K562 (cell line): ENCODE measurements around the gene RBMS1. TPM values are rescaled to one million over a fixed set of nuclear protein-coding genes. Genes with fewer than 3 reads are reported as not detected.

Experiments used
- ATAC-seq: fragments of 200-7000 bp; cut with Tn5 transposase; 3 replicates; pipeline ENCODE4 v1.9.1; 2020; ENCODE audit warnings: moderate library complexity
- BruUV-seq: library from RNA; stranded (reverse); fragments of 400-500 nt; replicated peaks from 2 replicates; lab custom pipeline; 2021; lab: Mats Ljungman, UMichigan
- CTCF ChIA-PET: fragments of 300-600 bp; formaldehyde crosslinking; extraction: SDS; loops from one replicate; lab custom pipeline; 2021; ENCODE audit warnings: low intra/inter-chr PET ratio; lab: Yijun Ruan, JAX
- POLR2A ChIA-PET: fragments of 300-600, 350-650 bp; sonication (Branson Sonifier 250); formaldehyde crosslinking; extraction: SDS; loops from one replicate; lab custom pipeline; 2021; ENCODE audit warnings: antibody characterized with exemption, inconsistent platforms; lab: Yijun Ruan, JAX
- DNase-seq, 4 experiments: peaks; one replicate each; pipeline versions ENCODE4 v3.0.0 to v3.0.0-alpha.2; 2011 to 2018; ENCODE audit warnings: low spot score in 3 of 4, mixed read lengths in 3 of 4; ENCODE audit errors: extremely low read depth in 1 of 4
- FAIRE-seq: peaks from 2 replicates; lab custom pipeline; 2011; peaks lifted over from hg19 to GRCh38; lab: Jason Lieb, UNC
- H2AFZ ChIP-seq: 2 replicates; pipeline ENCODE4 v1.6.0; 2011; ENCODE audit warnings: low read depth, low read length, control low read depth, inconsistent platforms
- H3K27ac ChIP-seq: fragments of 200-600 bp; 3 replicates; pipeline ENCODE4 v1.8.0; 2011; ENCODE audit warnings: low read depth, mild to moderate bottlenecking, control low read depth, inconsistent platforms, low read length, moderate library complexity, mixed read lengths; ENCODE audit errors: extremely low read depth
- H3K27me3 ChIP-seq, 2 experiments: fragments of 300-600 bp in 1 of 2; 2 replicates in 1 of 2; 3 replicates in 1 of 2; pipeline versions ENCODE4 v1.6.0 to v1.8.0; 2011; ENCODE audit warnings: inconsistent platforms in 2 of 2, low read length in 2 of 2, mild to moderate bottlenecking in 1 of 2, mixed read lengths in 1 of 2, moderate library complexity in 1 of 2; ENCODE audit not compliant: control insufficient read depth in 2 of 2, insufficient read depth in 2 of 2
- H3K36me3 ChIP-seq: fragments of 300-600 bp; 3 replicates; pipeline ENCODE4 v1.8.0; 2011; ENCODE audit warnings: mild to moderate bottlenecking, low read length, inconsistent platforms; ENCODE audit not compliant: control insufficient read depth, insufficient read depth
- H3K4me1 ChIP-seq, 2 experiments: fragments of 200-600 bp in 1 of 2; replicated peaks in 1 of 2; 2 replicates in 1 of 2; 3 replicates in 1 of 2; pipeline versions ENCODE4 v1.5.1 to v1.8.0; 2011; ENCODE audit warnings: inconsistent platforms in 2 of 2, low read length in 2 of 2, mild to moderate bottlenecking in 1 of 2, mixed read lengths in 1 of 2, moderate library complexity in 1 of 2; ENCODE audit not compliant: control insufficient read depth in 2 of 2, insufficient read depth in 2 of 2
- H3K4me2 ChIP-seq: 2 replicates; pipeline ENCODE4 v1.6.1; 2011; ENCODE audit warnings: low read length, control low read depth, inconsistent platforms, mixed read lengths; ENCODE audit not compliant: insufficient read depth
- H3K4me3 ChIP-seq: fragments of 200-600 bp; sonication (generic), shearing (Covaris generic); 2 replicates; pipeline ENCODE4 v1.5.1; 2016; ENCODE audit warnings: control low read depth, inconsistent platforms
- H3K79me2 ChIP-seq: fragments of 200-600 bp; 3 replicates; pipeline ENCODE4 v1.8.0; 2011; ENCODE audit warnings: low read length, inconsistent platforms; ENCODE audit not compliant: control insufficient read depth, insufficient read depth
- H3K9ac ChIP-seq, 2 experiments: 2 replicates each; pipeline versions ENCODE4 v1.6.0 to v1.6.1; 2011; ENCODE audit warnings: low read depth in 2 of 2, low read length in 2 of 2, control low read depth in 1 of 2, inconsistent platforms in 1 of 2, mild to moderate bottlenecking in 1 of 2, mixed read lengths in 1 of 2; ENCODE audit not compliant: insufficient read depth in 1 of 2
- H3K9me1 ChIP-seq: one replicate; pipeline ENCODE4 v1.6.0; 2011; ENCODE audit warnings: inconsistent platforms, mild to moderate bottlenecking, low read length, moderate library complexity; ENCODE audit not compliant: control insufficient read depth, insufficient read depth
- H3K9me3 ChIP-seq: replicated peaks from 2 replicates; pipeline ENCODE4 v1.5.1; 2011; ENCODE audit warnings: low read depth, low read length, inconsistent platforms; ENCODE audit not compliant: control insufficient read depth, insufficient read depth
- H4K20me1 ChIP-seq: replicated peaks from 2 replicates; pipeline ENCODE4 v1.6.1; 2011; ENCODE audit warnings: low read length, inconsistent platforms, mixed read lengths; ENCODE audit not compliant: control insufficient read depth, insufficient read depth
- CBX5 ChIP-seq: IDR thresholded peaks from 2 replicates; pipeline ENCODE4 v1.6.1; 2014; ENCODE audit warnings: low read depth, borderline replicate concordance
- RHOXF2B ChIP-seq: fragments of 250-450 bp; sonication (Bioruptor Pico); conservative IDR thresholded peaks from 2 replicates; pipeline ENCODE4 v1.5.1; 2021
- SP1 ChIP-seq: sonication (generic); formaldehyde crosslinking; IDR thresholded peaks from 2 replicates; pipeline ENCODE4 v1.8.1; 2022; ENCODE audit warnings: mild to moderate bottlenecking, missing genetic modification reagents
- TBL1XR1 ChIP-seq, 2 experiments: IDR thresholded peaks; 2 replicates each; pipeline ENCODE4 v1.6.1; 2012; ENCODE audit warnings: improper control_type of control experiment in 2 of 2, low read length in 2 of 2, mild to moderate bottlenecking in 1 of 2
- TCF7 ChIP-seq: sonication (generic); IDR thresholded peaks from 2 replicates; pipeline ENCODE4 v1.6.1; 2016; ENCODE audit warnings: antibody characterized with exemption, borderline replicate concordance
- TFAM ChIP-seq: fragments of 250-450 bp; sonication (Bioruptor Pico); conservative IDR thresholded peaks from 2 replicates; pipeline ENCODE4 v1.5.0; 2021; ENCODE audit warnings: mild to moderate bottlenecking, moderate library complexity
- TGIF2 ChIP-seq: sonication (generic); formaldehyde crosslinking; IDR thresholded peaks from 2 replicates; pipeline ENCODE4 v1.8.1; 2022; ENCODE audit warnings: mild to moderate bottlenecking, missing genetic modification reagents, moderate library complexity
- ZBED1 ChIP-seq: IDR thresholded peaks from 2 replicates; pipeline ENCODE4 v1.6.1; 2014
- ZC3H4 ChIP-seq: sonication (generic); formaldehyde crosslinking; IDR thresholded peaks from 2 replicates; pipeline ENCODE4 v1.9.0; 2021; ENCODE audit warnings: missing genetic modification reagents, borderline replicate concordance
- ZNF212 ChIP-seq: fragments of 450-650 bp; formaldehyde crosslinking; IDR thresholded peaks from 2 replicates; pipeline ENCODE4 v1.4.0; 2020; ENCODE audit warnings: mild to moderate bottlenecking
- ZNF23 ChIP-seq: fragments of 250-450 bp; sonication (Bioruptor Pico); IDR thresholded peaks from 2 replicates; pipeline ENCODE4 v1.4.0; 2020; ENCODE audit warnings: mild to moderate bottlenecking
- WGBS: fragments of 100-300 bp; shearing (Covaris generic); methylation state at CpG from one replicate; pipeline ENCODE4 v1.1.6; 2016; ENCODE audit warnings: low coverage, mixed read lengths; ENCODE audit not compliant: insufficient coverage; ENCODE audit errors: missing lambda C conversion rate; 5-methylcytosine and 5-hydroxymethylcytosine counted together
- in situ Hi-C: fragments of 300-500 bp; cut with MboI; formaldehyde crosslinking; loops from 4 replicates; pipeline ENCODE4 v1.15.0; 2018; ENCODE audit warnings: inconsistent platforms, mixed read lengths
- intact Hi-C: fragments of 100-400 bp; cut with micrococcal nuclease; formaldehyde crosslinking; loops from 2 replicates; pipeline ENCODE4 v1.14.2; 2022
- polyA plus RNA-seq, 8 experiments: library from polyadenylated mRNA; depleted of rRNA in 4 of 8; stranded (reverse) in 5 of 8; unstranded in 3 of 8; fragments of >200 nt; fragmentation: Nextera tagmentation in 2 of 8; fragmentation: Illumina TruSeq in 1 of 8; extraction: Ambion mirVana in 2 of 8; extraction: Trizol in 1 of 8; gene quantifications; 2 replicates each; pipeline versions ENCODE4 v1.2.1 to v1.2.3, GENCODE V29; 2011 to 2014; ENCODE audit warnings: inconsistent platforms in 1 of 8, missing spikeins in 1 of 8
- total RNA-seq, 7 experiments: library from RNA; depleted of rRNA in 6 of 7; stranded (reverse); fragments of >200 nt in 6 of 7; fragmentation: Illumina TruSeq in 2 of 7; extraction: Trizol in 2 of 7; gene quantifications; 2 replicates each; pipeline versions ENCODE4 v1.2.1 to v1.2.3, GENCODE V29; 2011 to 2021; ENCODE audit warnings: low replicate concordance in 1 of 7
- TF ChIP-seq, protein P1 (sequence below): IDR thresholded peaks from 3 replicates; pipeline ENCODE4 v1.6.1; 2011; ENCODE audit warnings: borderline replicate concordance, mild to moderate bottlenecking; ENCODE audit not compliant: insufficient read length, insufficient read depth
- TF ChIP-seq, protein P2 (sequence below): fragments of 450-650 bp; IDR thresholded peaks from 2 replicates; pipeline ENCODE4 v1.6.1; 2016; ENCODE audit warnings: antibody characterized with exemption
- TF ChIP-seq, protein P3 (sequence below): IDR thresholded peaks from 2 replicates; pipeline ENCODE4 v1.6.1; 2011; ENCODE audit warnings: borderline replicate concordance, low read depth, mild to moderate bottlenecking, moderate library complexity, low read length; ENCODE audit not compliant: insufficient read depth, poor library complexity, severe bottlenecking
- TF ChIP-seq, protein P4 (sequence below): fragments of 450-650 bp; IDR thresholded peaks from 2 replicates; pipeline ENCODE4 v1.6.1; 2014; ENCODE audit warnings: low read depth, mild to moderate bottlenecking, moderate library complexity, borderline replicate concordance

Gene RBMS1
- total and polyA plus RNA-seq, 9 of the 15 experiments (the other 6 are each of a cell fraction or from before 2014, with no cell fraction given) = 0.04 to 0.31 (median 0.09) TPM; not detected in 6

GRCh38 chr2:160289831-160290230, 203.8 kb downstream of the RBMS1 start (continued):
- TF ChIP-seq, protein P1, sequence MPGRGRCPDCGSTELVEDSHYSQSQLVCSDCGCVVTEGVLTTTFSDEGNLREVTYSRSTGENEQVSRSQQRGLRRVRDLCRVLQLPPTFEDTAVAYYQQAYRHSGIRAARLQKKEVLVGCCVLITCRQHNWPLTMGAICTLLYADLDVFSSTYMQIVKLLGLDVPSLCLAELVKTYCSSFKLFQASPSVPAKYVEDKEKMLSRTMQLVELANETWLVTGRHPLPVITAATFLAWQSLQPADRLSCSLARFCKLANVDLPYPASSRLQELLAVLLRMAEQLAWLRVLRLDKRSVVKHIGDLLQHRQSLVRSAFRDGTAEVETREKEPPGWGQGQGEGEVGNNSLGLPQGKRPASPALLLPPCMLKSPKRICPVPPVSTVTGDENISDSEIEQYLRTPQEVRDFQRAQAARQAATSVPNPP = no peak
- TF ChIP-seq, protein P2, sequence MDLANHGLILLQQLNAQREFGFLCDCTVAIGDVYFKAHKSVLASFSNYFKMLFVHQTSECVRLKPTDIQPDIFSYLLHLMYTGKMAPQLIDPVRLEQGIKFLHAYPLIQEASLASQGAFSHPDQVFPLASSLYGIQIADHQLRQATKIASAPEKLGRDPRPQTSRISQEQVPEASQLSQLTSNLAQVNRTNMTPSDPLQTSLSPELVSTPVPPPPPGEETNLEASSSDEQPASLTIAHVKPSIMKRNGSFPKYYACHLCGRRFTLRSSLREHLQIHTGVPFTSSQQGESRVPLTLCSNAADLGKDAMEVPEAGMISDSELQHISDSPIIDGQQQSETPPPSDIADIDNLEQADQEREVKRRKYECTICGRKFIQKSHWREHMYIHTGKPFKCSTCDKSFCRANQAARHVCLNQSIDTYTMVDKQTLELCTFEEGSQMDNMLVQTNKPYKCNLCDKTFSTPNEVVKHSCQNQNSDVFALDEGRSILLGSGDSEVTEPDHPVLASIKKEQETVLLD = no peak
- TF ChIP-seq ZBED1 (no peak), ZNF23 (CRISPR knock-in tag) (no peak)
- TF ChIP-seq, all 486 proteins: peak for 0

- no TSS peak for BruUV-seq
- DNase-seq = no peak
- 10% methylated on average over 1 of the region's 1 CpG for WGBS
- H3K36me3 ChIP-seq = no peaks in the 10 kb centered on the region
- in situ Hi-C loops (no loop called here), intact Hi-C loops (no loop called here)
- CTCF ChIA-PET = no interaction called here
- POLR2A ChIA-PET = no interaction called here
- no peak overlapping the region for H3K27ac ChIP-seq
- TF ChIP-seq TBL1XR1 (IDR thresholded peaks at IDR 0.05; ENCODE audit: low read length in 2 of 2) (no peak), TGIF2 (CRISPR knock-in tag) (no peak), RHOXF2B (CRISPR knock-in tag) (no peak), CBX5 (no peak), TFAM (CRISPR knock-in tag) (no peak), ZC3H4 (CRISPR knock-in tag) (no peak), SP1 (CRISPR knock-in tag) (no peak), TCF7 (no peak), ZNF212 (CRISPR knock-in tag) (no peak)
- TF ChIP-seq, protein P3, sequence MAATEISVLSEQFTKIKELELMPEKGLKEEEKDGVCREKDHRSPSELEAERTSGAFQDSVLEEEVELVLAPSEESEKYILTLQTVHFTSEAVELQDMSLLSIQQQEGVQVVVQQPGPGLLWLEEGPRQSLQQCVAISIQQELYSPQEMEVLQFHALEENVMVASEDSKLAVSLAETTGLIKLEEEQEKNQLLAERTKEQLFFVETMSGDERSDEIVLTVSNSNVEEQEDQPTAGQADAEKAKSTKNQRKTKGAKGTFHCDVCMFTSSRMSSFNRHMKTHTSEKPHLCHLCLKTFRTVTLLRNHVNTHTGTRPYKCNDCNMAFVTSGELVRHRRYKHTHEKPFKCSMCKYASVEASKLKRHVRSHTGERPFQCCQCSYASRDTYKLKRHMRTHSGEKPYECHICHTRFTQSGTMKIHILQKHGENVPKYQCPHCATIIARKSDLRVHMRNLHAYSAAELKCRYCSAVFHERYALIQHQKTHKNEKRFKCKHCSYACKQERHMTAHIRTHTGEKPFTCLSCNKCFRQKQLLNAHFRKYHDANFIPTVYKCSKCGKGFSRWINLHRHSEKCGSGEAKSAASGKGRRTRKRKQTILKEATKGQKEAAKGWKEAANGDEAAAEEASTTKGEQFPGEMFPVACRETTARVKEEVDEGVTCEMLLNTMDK = no peak
- TF ChIP-seq, protein P4, sequence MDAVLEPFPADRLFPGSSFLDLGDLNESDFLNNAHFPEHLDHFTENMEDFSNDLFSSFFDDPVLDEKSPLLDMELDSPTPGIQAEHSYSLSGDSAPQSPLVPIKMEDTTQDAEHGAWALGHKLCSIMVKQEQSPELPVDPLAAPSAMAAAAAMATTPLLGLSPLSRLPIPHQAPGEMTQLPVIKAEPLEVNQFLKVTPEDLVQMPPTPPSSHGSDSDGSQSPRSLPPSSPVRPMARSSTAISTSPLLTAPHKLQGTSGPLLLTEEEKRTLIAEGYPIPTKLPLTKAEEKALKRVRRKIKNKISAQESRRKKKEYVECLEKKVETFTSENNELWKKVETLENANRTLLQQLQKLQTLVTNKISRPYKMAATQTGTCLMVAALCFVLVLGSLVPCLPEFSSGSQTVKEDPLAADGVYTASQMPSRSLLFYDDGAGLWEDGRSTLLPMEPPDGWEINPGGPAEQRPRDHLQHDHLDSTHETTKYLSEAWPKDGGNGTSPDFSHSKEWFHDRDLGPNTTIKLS = no peak
- no peaks in the 10 kb centered on the region for H3K9me1 ChIP-seq
- no peak for ATAC-seq
- no peaks in the 10 kb centered on the region for H3K9me3 ChIP-seq
- H3K9ac ChIP-seq = no peak overlapping the region
- H3K79me2 ChIP-seq = no peaks in the 10 kb centered on the region
- no peak for FAIRE-seq
- H3K4me2 ChIP-seq = no peak overlapping the region
- H3K4me3 ChIP-seq = no peak overlapping the region
- no peak overlapping the region for H2AFZ ChIP-seq
- H4K20me1 ChIP-seq = no peaks in the 10 kb centered on the region
- H3K27me3 ChIP-seq = no peaks in the 10 kb centered on the region
- H3K4me1 ChIP-seq = no peaks in the 10 kb centered on the region
Observed at GRCh38 chr2:160289126-160289525, 204.5 kb downstream of the RBMS1 start.
